Measurements from ENCODE around the gene TEAD1. TPM values are rescaled to one million over a fixed set of nuclear protein-coding genes. Genes with fewer than 3 reads are reported as not detected.

TEAD1 gene
- total RNA-seq, 4 donors from 2014 or later: 127 to 165 (median 140) TPM

DNA sequence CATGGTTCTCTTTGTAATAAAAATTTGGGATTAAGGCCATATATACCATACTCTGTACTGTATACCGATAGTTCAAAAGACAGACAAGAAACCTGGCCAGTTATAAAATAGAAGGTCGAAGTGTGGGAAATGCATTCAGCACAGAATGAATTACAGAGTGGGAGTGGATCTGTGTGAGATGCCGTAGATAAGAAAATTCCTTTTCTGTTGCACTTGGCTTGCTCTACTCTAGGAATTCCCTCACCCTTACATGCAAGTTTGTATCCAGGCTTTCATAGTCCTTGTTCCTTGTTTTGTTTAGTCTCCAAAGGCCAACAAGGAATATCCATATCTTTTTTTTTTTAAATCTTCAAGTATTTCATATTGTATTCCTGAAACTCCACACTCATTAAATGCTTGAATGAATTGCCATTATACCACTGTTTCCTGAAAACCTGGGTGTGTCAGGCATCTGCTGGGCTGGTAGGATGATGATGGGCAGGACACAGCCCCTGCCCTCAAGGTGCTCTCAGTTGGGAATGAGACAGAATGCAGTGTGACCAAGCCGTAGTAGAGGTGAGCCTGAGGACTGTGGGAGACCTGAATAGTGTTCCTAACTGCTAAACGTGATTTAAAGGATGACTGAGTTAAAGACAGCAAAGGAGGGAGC is 53.5 kb downstream of the TEAD1 start:
- H3K27ac ChIP-seq: peak overlapping the region in 2 of 4 donors; percentile 46 to 57
- no peaks in the 10 kb centered on the region for H3K27me3 ChIP-seq
- WGBS, 2 donors: 30 to 31% methylated on average over 5 of the region's 5 CpGs
- H3K36me3 ChIP-seq: no peaks in the 10 kb centered on the region
- DNase-seq (ENCODE audit: low spot score in 2 of 2): no peak
- H3K9me3 ChIP-seq: no peaks in the 10 kb centered on the region
- peaks cover 3 to 71% (median 42%) of the 10 kb centered on the region in 4 donors for H3K4me1 ChIP-seq
- TF ChIP-seq, protein P1, sequence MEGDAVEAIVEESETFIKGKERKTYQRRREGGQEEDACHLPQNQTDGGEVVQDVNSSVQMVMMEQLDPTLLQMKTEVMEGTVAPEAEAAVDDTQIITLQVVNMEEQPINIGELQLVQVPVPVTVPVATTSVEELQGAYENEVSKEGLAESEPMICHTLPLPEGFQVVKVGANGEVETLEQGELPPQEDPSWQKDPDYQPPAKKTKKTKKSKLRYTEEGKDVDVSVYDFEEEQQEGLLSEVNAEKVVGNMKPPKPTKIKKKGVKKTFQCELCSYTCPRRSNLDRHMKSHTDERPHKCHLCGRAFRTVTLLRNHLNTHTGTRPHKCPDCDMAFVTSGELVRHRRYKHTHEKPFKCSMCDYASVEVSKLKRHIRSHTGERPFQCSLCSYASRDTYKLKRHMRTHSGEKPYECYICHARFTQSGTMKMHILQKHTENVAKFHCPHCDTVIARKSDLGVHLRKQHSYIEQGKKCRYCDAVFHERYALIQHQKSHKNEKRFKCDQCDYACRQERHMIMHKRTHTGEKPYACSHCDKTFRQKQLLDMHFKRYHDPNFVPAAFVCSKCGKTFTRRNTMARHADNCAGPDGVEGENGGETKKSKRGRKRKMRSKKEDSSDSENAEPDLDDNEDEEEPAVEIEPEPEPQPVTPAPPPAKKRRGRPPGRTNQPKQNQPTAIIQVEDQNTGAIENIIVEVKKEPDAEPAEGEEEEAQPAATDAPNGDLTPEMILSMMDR (IDR thresholded peaks at IDR 0.05): no peak
- TF ChIP-seq EP300 (IDR thresholded peaks at IDR 0.05): no peak
- TF ChIP-seq POLR2A (IDR thresholded peaks at IDR 0.05): no peak
- no peak overlapping the region for H3K4me3 ChIP-seq

GRCh38 chr11:12728417-12728816 is 54.2 kb downstream of the TEAD1 start:
- TF ChIP-seq POLR2A (IDR thresholded peaks at IDR 0.05) (no peak), EP300 (IDR thresholded peaks at IDR 0.05) (no peak)
- TF ChIP-seq, protein P1 (IDR thresholded peaks at IDR 0.05): no peak
- Histone ChIP-seq H3K4me1 (peaks cover 3 to 64% (median 36%) of the 10 kb centered on the region in 4 donors), H3K27ac (peak overlapping the region in 3 of 4 donors; percentile 12 to 46 (median 13)), H3K36me3 (no peaks in the 10 kb centered on the region), H3K27me3 (no peaks in the 10 kb centered on the region), H3K9me3 (no peaks in the 10 kb centered on the region), H3K4me3 (no peak overlapping the region)
- 65 to 67% methylated on average over 4 of the region's 4 CpGs for WGBS, 2 donors
- no peak for DNase-seq (ENCODE audit: low spot score in 2 of 2)

DNA sequence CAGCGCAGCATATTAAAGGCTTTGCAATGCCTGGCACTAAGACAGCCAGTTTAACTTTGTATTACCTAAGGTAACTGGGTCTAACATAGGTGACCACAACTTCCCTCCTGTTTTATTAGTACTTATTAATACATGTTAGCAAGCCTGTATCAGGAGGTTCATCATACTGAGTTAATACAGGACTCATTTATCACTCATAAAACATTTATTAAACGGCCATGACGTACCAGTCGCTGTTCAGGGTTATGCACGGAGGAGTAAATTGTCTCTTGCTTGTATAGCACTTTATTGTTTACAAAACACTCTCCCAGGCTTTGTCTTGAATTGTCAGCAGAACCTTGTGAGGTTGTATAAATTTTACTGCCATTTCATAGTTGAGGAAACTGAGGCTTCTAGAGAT is 55.7 kb downstream of the TEAD1 start:
- no peak for DNase-seq (ENCODE audit: low spot score in 2 of 2)
- H3K36me3 ChIP-seq: no peaks in the 10 kb centered on the region
- H3K27ac ChIP-seq: no peak overlapping the region
- WGBS, 2 donors: 75 to 93% methylated on average over 5 of the region's 5 CpGs
- no peak overlapping the region for H3K4me3 ChIP-seq
- no peaks in the 10 kb centered on the region for H3K27me3 ChIP-seq
- no peak for TF ChIP-seq EP300 (IDR thresholded peaks at IDR 0.05)
- no peak for TF ChIP-seq POLR2A (IDR thresholded peaks at IDR 0.05)
- TF ChIP-seq, protein P1 (IDR thresholded peaks at IDR 0.05): no peak
- H3K9me3 ChIP-seq: no peaks in the 10 kb centered on the region
- H3K4me1 ChIP-seq: peaks cover 3 to 49% (median 22%) of the 10 kb centered on the region in 4 donors

GRCh38 chr11:12731841-12732336 is 57.7 kb downstream of the TEAD1 start:
- Histone ChIP-seq H3K9me3 (no peaks in the 10 kb centered on the region), H3K27me3 (no peaks in the 10 kb centered on the region), H3K36me3 (no peaks in the 10 kb centered on the region), H3K27ac (no peak overlapping the region), H3K4me3 (no peak overlapping the region), H3K4me1 (peaks cover 3 to 42% (median 19%) of the 10 kb centered on the region in 4 donors)
- DNase-seq (ENCODE audit: low spot score in 2 of 2): no peak
- WGBS, 2 donors: 88 to 95% methylated on average over 3 of the region's 3 CpGs
- TF ChIP-seq EP300 (IDR thresholded peaks at IDR 0.05) (no peak), POLR2A (IDR thresholded peaks at IDR 0.05) (no peak)
- TF ChIP-seq, protein P1 (IDR thresholded peaks at IDR 0.05): no peak

GRCh38 chr11:12733091-12733490 is 58.9 kb downstream of the TEAD1 start:
- H3K27me3 ChIP-seq: no peaks in the 10 kb centered on the region
- no peaks in the 10 kb centered on the region for H3K36me3 ChIP-seq
- H3K4me1 ChIP-seq: peaks cover 0 to 30% (median 10%) of the 10 kb centered on the region in 4 donors
- no peak for DNase-seq (ENCODE audit: low spot score in 2 of 2)
- 85 to 94% methylated on average over 2 of the region's 2 CpGs for WGBS, 2 donors
- H3K9me3 ChIP-seq: no peaks in the 10 kb centered on the region
- H3K27ac ChIP-seq: no peak overlapping the region
- no peak overlapping the region for H3K4me3 ChIP-seq
- TF ChIP-seq POLR2A (IDR thresholded peaks at IDR 0.05) (no peak), EP300 (IDR thresholded peaks at IDR 0.05) (no peak)
- TF ChIP-seq, protein P1 (IDR thresholded peaks at IDR 0.05): no peak

Data from tibial nerve (tissue), 4 donors.